Activated T-helper 1 cell treated with anti-CD3 and anti-CD28 coated beads, Interleukin-12 subunit alpha, Interleukin-12 subunit beta, Interleukin-2, Interleukin-4 antibody, amounts not matched to agents 30 ng/mL and 10 ng/mL and 1 ng/mL, durations not matched to agents 14 hours and 24 hours and 36 hours (primary cell): Measurements from ENCODE around the gene RNASEH2B. TPM values are rescaled to one million over a fixed set of nuclear protein-coding genes. Genes with fewer than 3 reads are reported as not detected.

Experiments used
- DNase-seq: peaks from one replicate; pipeline ENCODE4 v3.0.0; 2021; ENCODE audit warnings: low spot score
- H3K27ac Mint-ChIP-seq: one replicate; pipeline ENCODE4 v1.8.0; 2021; ENCODE audit warnings: mild to moderate bottlenecking, mixed read lengths
- H3K27me3 Mint-ChIP-seq: one replicate; pipeline ENCODE4 v1.8.0; 2022; ENCODE audit warnings: mild to moderate bottlenecking, moderate library complexity, mixed read lengths; ENCODE audit not compliant: insufficient read depth
- H3K36me3 Mint-ChIP-seq: one replicate; pipeline ENCODE4 v1.8.0; 2021; ENCODE audit warnings: low read depth, mixed read lengths
- H3K4me1 Mint-ChIP-seq: one replicate; pipeline ENCODE4 v1.8.0; 2021; ENCODE audit warnings: low read depth, mixed read lengths
- H3K4me3 Mint-ChIP-seq: one replicate; pipeline ENCODE4 v1.8.0; 2021; ENCODE audit warnings: mild to moderate bottlenecking, moderate library complexity, mixed read lengths
- H3K9me3 Mint-ChIP-seq: one replicate; pipeline ENCODE4 v1.8.0; 2021; ENCODE audit warnings: mixed read lengths
- intact Hi-C: fragments of 100-400 bp; cut with micrococcal nuclease; formaldehyde crosslinking; loops from one replicate; pipeline ENCODE4 v1.15.1; 2024
- total RNA-seq: library from RNA; stranded (reverse); gene quantifications from 2 replicates; pipeline ENCODE4 v1.2.3, GENCODE V29; 2022

Gene RNASEH2B
- total RNA-seq, 1 donor from 2014 or later = 57.0 TPM

- DNase-seq = no peak
- Mint-ChIP-seq H3K4me1 (peaks cover 23% of the 10 kb centered on the region), H3K27me3 (peaks cover 5% of the 10 kb centered on the region), H3K27ac (no peak overlapping the region), H3K9me3 (peaks cover 2% of the 10 kb centered on the region), H3K36me3 (no peaks in the 10 kb centered on the region), H3K4me3 (no peak overlapping the region)
- intact Hi-C loops = no loop called here
Observed at GRCh38 chr13:50993934-50994333, 84.3 kb downstream of the RNASEH2B start.

- intact Hi-C loops = no loop called here
- DNase-seq = no peak
- H3K36me3 Mint-ChIP-seq = no peaks in the 10 kb centered on the region
- no peak overlapping the region for H3K27ac Mint-ChIP-seq
- peaks cover 6% of the 10 kb centered on the region for H3K27me3 Mint-ChIP-seq
- H3K9me3 Mint-ChIP-seq = no peaks in the 10 kb centered on the region
- peaks cover 23% of the 10 kb centered on the region for H3K4me1 Mint-ChIP-seq
- no peak overlapping the region for H3K4me3 Mint-ChIP-seq
Observed at GRCh38 chr13:50994651-50995050, 85.1 kb downstream of the RNASEH2B start.

GRCh38 chr13:50995854-50996253, 86.3 kb downstream of the RNASEH2B start:
- H3K27ac Mint-ChIP-seq = no peak overlapping the region

GRCh38 chr13:50998326-50998725, 88.7 kb downstream of the RNASEH2B start:
- Mint-ChIP-seq H3K27me3 (peaks cover 9% of the 10 kb centered on the region), H3K36me3 (no peaks in the 10 kb centered on the region), H3K9me3 (no peaks in the 10 kb centered on the region), H3K27ac (no peak overlapping the region), H3K4me3 (no peak overlapping the region), H3K4me1 (no peaks in the 10 kb centered on the region)
- intact Hi-C loops = no loop called here
- DNase-seq = no peak

More at GRCh38 chr13:50995854-50996253, 86.3 kb downstream of the RNASEH2B start:
- no peaks in the 10 kb centered on the region for H3K36me3 Mint-ChIP-seq
- no peak for DNase-seq
- no peak overlapping the region for H3K4me3 Mint-ChIP-seq
- H3K9me3 Mint-ChIP-seq = no peaks in the 10 kb centered on the region
- intact Hi-C loops = no loop called here
- peaks cover 5% of the 10 kb centered on the region for H3K27me3 Mint-ChIP-seq
- H3K4me1 Mint-ChIP-seq = peaks cover 18% of the 10 kb centered on the region

- DNase-seq = no peak
- H3K27ac Mint-ChIP-seq = no peak overlapping the region
Observed at GRCh38 chr13:50999641-51000040, 90.0 kb downstream of the RNASEH2B start.

GRCh38 chr13:51000061-51000460, 90.5 kb downstream of the RNASEH2B start:
- Mint-ChIP-seq H3K4me3 (no peak overlapping the region), H3K27me3 (peaks cover 9% of the 10 kb centered on the region), H3K4me1 (no peaks in the 10 kb centered on the region), H3K9me3 (no peaks in the 10 kb centered on the region), H3K27ac (no peak overlapping the region), H3K36me3 (no peaks in the 10 kb centered on the region)
- intact Hi-C loops = no loop called here
- no peak for DNase-seq

More at GRCh38 chr13:50999641-51000040, 90.0 kb downstream of the RNASEH2B start:
- H3K27me3 Mint-ChIP-seq = peaks cover 9% of the 10 kb centered on the region
- H3K4me3 Mint-ChIP-seq = no peak overlapping the region
- intact Hi-C loops = no loop called here
- no peaks in the 10 kb centered on the region for H3K9me3 Mint-ChIP-seq
- no peaks in the 10 kb centered on the region for H3K36me3 Mint-ChIP-seq
- no peaks in the 10 kb centered on the region for H3K4me1 Mint-ChIP-seq

GRCh38 chr13:51000571-51001260, 91.1 kb downstream of the RNASEH2B start:
- no peaks in the 10 kb centered on the region for H3K36me3 Mint-ChIP-seq
- DNase-seq = no peak

GRCh38 chr13:51001335-51001734, 91.7 kb downstream of the RNASEH2B start:
- no peak overlapping the region for H3K27ac Mint-ChIP-seq
- no peak overlapping the region for H3K4me3 Mint-ChIP-seq
- no peak for DNase-seq
- peaks cover 9% of the 10 kb centered on the region for H3K27me3 Mint-ChIP-seq
- intact Hi-C loops = no loop called here
- H3K36me3 Mint-ChIP-seq = no peaks in the 10 kb centered on the region
- no peaks in the 10 kb centered on the region for H3K4me1 Mint-ChIP-seq
- H3K9me3 Mint-ChIP-seq = no peaks in the 10 kb centered on the region

More at GRCh38 chr13:51000571-51001260, 91.1 kb downstream of the RNASEH2B start:
- H3K9me3 Mint-ChIP-seq = no peaks in the 10 kb centered on the region
- H3K27ac Mint-ChIP-seq = no peak overlapping the region
- no peak overlapping the region for H3K4me3 Mint-ChIP-seq
- H3K4me1 Mint-ChIP-seq = no peaks in the 10 kb centered on the region
- intact Hi-C loops = no loop called here
- peaks cover 9% of the 10 kb centered on the region for H3K27me3 Mint-ChIP-seq

- no peaks in the 10 kb centered on the region for H3K9me3 Mint-ChIP-seq
- H3K36me3 Mint-ChIP-seq = no peaks in the 10 kb centered on the region
- no peak overlapping the region for H3K4me3 Mint-ChIP-seq
- no peaks in the 10 kb centered on the region for H3K4me1 Mint-ChIP-seq
- intact Hi-C loops = no loop called here
- no peak for DNase-seq
- H3K27ac Mint-ChIP-seq = no peak overlapping the region
- H3K27me3 Mint-ChIP-seq = peaks cover 9% of the 10 kb centered on the region
Observed at GRCh38 chr13:51002736-51003135, 93.1 kb downstream of the RNASEH2B start.

- no peaks in the 10 kb centered on the region for H3K9me3 Mint-ChIP-seq
- H3K27me3 Mint-ChIP-seq = peaks cover 6% of the 10 kb centered on the region
- no peak overlapping the region for H3K27ac Mint-ChIP-seq
- no peaks in the 10 kb centered on the region for H3K36me3 Mint-ChIP-seq
- no peak overlapping the region for H3K4me3 Mint-ChIP-seq
- no peaks in the 10 kb centered on the region for H3K4me1 Mint-ChIP-seq
- intact Hi-C loops = no loop called here
- no peak for DNase-seq
Observed at GRCh38 chr13:51003642-51004041, 94.1 kb downstream of the RNASEH2B start.

GRCh38 chr13:51004111-51004865, 94.7 kb downstream of the RNASEH2B start:
- Mint-ChIP-seq H3K27me3 (peaks cover 6% of the 10 kb centered on the region), H3K4me1 (no peaks in the 10 kb centered on the region), H3K36me3 (no peaks in the 10 kb centered on the region), H3K4me3 (no peak overlapping the region), H3K9me3 (no peaks in the 10 kb centered on the region), H3K27ac (no peak overlapping the region)
- intact Hi-C loops = no loop called here
- no peak for DNase-seq

GRCh38 chr13:51004918-51005460, 95.4 kb downstream of the RNASEH2B start:
- H3K4me3 Mint-ChIP-seq = no peak overlapping the region
- H3K27ac Mint-ChIP-seq = no peak overlapping the region
- no peaks in the 10 kb centered on the region for H3K4me1 Mint-ChIP-seq
- no peaks in the 10 kb centered on the region for H3K36me3 Mint-ChIP-seq
- no peaks in the 10 kb centered on the region for H3K9me3 Mint-ChIP-seq
- peaks cover 6% of the 10 kb centered on the region for H3K27me3 Mint-ChIP-seq
- no peak for DNase-seq
- intact Hi-C loops = no loop called here

- Mint-ChIP-seq H3K4me1 (no peaks in the 10 kb centered on the region), H3K27ac (no peak overlapping the region), H3K9me3 (no peaks in the 10 kb centered on the region), H3K27me3 (peaks cover 6% of the 10 kb centered on the region), H3K36me3 (no peaks in the 10 kb centered on the region), H3K4me3 (no peak overlapping the region)
- intact Hi-C loops = no loop called here
- no peak for DNase-seq
Observed at GRCh38 chr13:51005566-51005965, 96.0 kb downstream of the RNASEH2B start.
